Effector CD8-positive, alpha-beta T cell (primary cell): ENCODE results near the gene AP2B1.
"Not testable (repeated sequence)": the region's sequence is repeated elsewhere in the genome, so short reads cannot be mapped to it uniquely, and the experiment has no call there.

Experiments
- DNase-seq: peaks from one replicate; lab custom pipeline; 2025; lab: John Stamatoyannopoulos, UW

The AP2B1 gene

GRCh38 chr17:35698800-35699199 lies 111.7 kb downstream of the AP2B1 start:
- no peak for DNase-seq

GRCh38 chr17:35700150-35700549 lies 113.0 kb downstream of the AP2B1 start:
- DNase-seq = no peak

- DNase-seq = no peak
These were observed 114.4 kb downstream of the AP2B1 start for GRCh38 chr17:35701491-35701890.

GRCh38 chr17:35703308-35703707 lies 116.2 kb downstream of the AP2B1 start:
- DNase-seq = not testable (repeated sequence)

- no peak for DNase-seq
These were observed 118.1 kb downstream of the AP2B1 start for GRCh38 chr17:35705230-35705629.

GRCh38 chr17:35705705-35706104 lies 118.6 kb downstream of the AP2B1 start:
- no peak for DNase-seq

GRCh38 chr17:35708149-35708548 lies 121.0 kb downstream of the AP2B1 start:
- DNase-seq = no peak

- no peak for DNase-seq
These were observed 121.8 kb downstream of the AP2B1 start for GRCh38 chr17:35708951-35709350.

GRCh38 chr17:35709874-35710273 lies 122.8 kb downstream of the AP2B1 start:
- DNase-seq = no peak

GRCh38 chr17:35710950-35711349 lies 123.8 kb downstream of the AP2B1 start:
- DNase-seq = no peak

- no peak for DNase-seq
These were observed 126.1 kb downstream of the AP2B1 start for GRCh38 chr17:35713069-35713728.

- no peak for DNase-seq
These were observed 127.9 kb downstream of the AP2B1 start for GRCh38 chr17:35714988-35715387.

GRCh38 chr17:35715416-35715815 lies 128.3 kb downstream of the AP2B1 start:
- no peak for DNase-seq

GRCh38 chr17:35716173-35716572 lies 129.1 kb downstream of the AP2B1 start:
- no peak for DNase-seq

GRCh38 chr17:35716897-35717465 lies 129.9 kb downstream of the AP2B1 start:
- DNase-seq = no peak

GRCh38 chr17:35717475-35717874 lies 130.4 kb downstream of the AP2B1 start:
- DNase-seq = no peak

- DNase-seq = no peak
These were observed 136.6 kb downstream of the AP2B1 start for GRCh38 chr17:35723735-35724134.

- DNase-seq = no peak
These were observed 137.9 kb downstream of the AP2B1 start for GRCh38 chr17:35725058-35725457.

GRCh38 chr17:35725802-35726126 lies 138.6 kb downstream of the AP2B1 start:
- no peak for DNase-seq

GRCh38 chr17:35726127-35726952 lies 139.2 kb downstream of the AP2B1 start:
- DNase-seq = no peak

GRCh38 chr17:35726953-35727460 lies 139.9 kb downstream of the AP2B1 start:
- DNase-seq = no peak

GRCh38 chr17:35727635-35728034 lies 140.5 kb downstream of the AP2B1 start:
- DNase-seq = no peak

GRCh38 chr17:35728551-35728950 lies 141.4 kb downstream of the AP2B1 start:
- no peak for DNase-seq
